ENCODE measurements around the gene EXOC3L1. TPM values are rescaled to one million over a fixed set of nuclear protein-coding genes. Genes with fewer than 3 reads are reported as not detected.

The EXOC3L1 gene
- total and polyA plus RNA-seq, 2 of the 13 experiments (the other 11 are each of a cell fraction or from before 2014, with no cell fraction given) = 0.12 TPM; not detected in 1

- no peak for FAIRE-seq
- no TSS peak for BruUV-seq (replicated peaks)
- TF ChIP-seq MXD1 (CRISPR knock-in tag; IDR thresholded peaks at IDR 0.05) = no peak
- no peak for TF ChIP-seq ZMAT3 (CRISPR knock-in tag; conservative IDR thresholded peaks at IDR 0.05)
- TF ChIP-seq NCOA5 (CRISPR knock-in tag; IDR thresholded peaks at IDR 0.05) = no peak
- TF ChIP-seq MEF2D (CRISPR knock-in tag; IDR thresholded peaks at IDR 0.05) = no peak
- no peak for TF ChIP-seq DMAP1 (CRISPR knock-in tag; IDR thresholded peaks at IDR 0.05)
- TF ChIP-seq SP1 (IDR thresholded peaks at IDR 0.05) = no peak
- TF ChIP-seq SP1 (CRISPR knock-in tag; IDR thresholded peaks at IDR 0.05) = no peak
- no peak for TF ChIP-seq WIZ (CRISPR knock-in tag; IDR thresholded peaks at IDR 0.05)
- 0 out of 2 replicates have a peak, but pooled peaks have one; percentile 10 for TF ChIP-seq DNMT3B (CRISPR knock-in tag; conservative IDR thresholded peaks at IDR 0.05)
- no peak for TF ChIP-seq MEIS1 (CRISPR knock-in tag; IDR thresholded peaks at IDR 0.05; ENCODE audit: borderline replicate concordance)
- 0 out of 2 replicates have a peak, but pooled peaks have one; percentile 10 for TF ChIP-seq ZNF572 (CRISPR knock-in tag; IDR thresholded peaks at IDR 0.05)
- no peak for TF ChIP-seq ZNF609 (CRISPR knock-in tag; IDR thresholded peaks at IDR 0.05; ENCODE audit: borderline replicate concordance)
- TF ChIP-seq ZNF691 (CRISPR knock-in tag; IDR thresholded peaks at IDR 0.05; ENCODE audit: borderline replicate concordance, low read depth) = no peak
- TF ChIP-seq DZIP1 (CRISPR knock-in tag; IDR thresholded peaks at IDR 0.05) = no peak
- no peak for TF ChIP-seq NONO (IDR thresholded peaks at IDR 0.05)
- TF ChIP-seq NONO (CRISPR knock-in tag; conservative IDR thresholded peaks at IDR 0.05) = no peak
- TF ChIP-seq ZNF501 (CRISPR knock-in tag; IDR thresholded peaks at IDR 0.05) = 0 out of 2 replicates have a peak, but pooled peaks have one; percentile 0
Observed at GRCh38 chr16:67227567-67227921, 37.6 kb upstream of the EXOC3L1 start.

More at GRCh38 chr16:67227567-67227921, 37.6 kb upstream of the EXOC3L1 start:
- ATAC-seq (no peak), DNase-seq (ENCODE audit: low spot score) (no peak)
- ChIA-PET CTCF (ENCODE audit: low intra/inter-chr PET ratio, low total read pairs) (no interaction called here), POLR2A (interaction anchor here (1.2 to 3.2 kb wide), 12 partner anchors 8 to 204 kb away, joined by 4 to 71 read pairs (median 6); partner anchors contain the start of genes FHOD1, NOL3 and SLC9A5)
- Histone ChIP-seq H3K36me3 (replicated peaks in 1 of 2; ENCODE audit: control insufficient read depth in 1 of 2, insufficient read depth in 2 of 2, low read length in 2 of 2) (peaks cover 27 to 40% of the 10 kb centered on the region in 2 experiments), H3K27me3 (ENCODE audit: control insufficient read depth in 1 of 2, insufficient read depth in 2 of 2, low read length in 2 of 2) (peaks cover 0 to 4% of the 10 kb centered on the region in 2 experiments; a peak in 1 of 5 replicates), H3K9ac (ENCODE audit: insufficient read depth, low read depth, low read length) (peak overlapping the region; percentile 98), H2AFZ (ENCODE audit: low read length) (no peak overlapping the region), H3K4me3 (replicated peaks in 1 of 3; ENCODE audit: insufficient read depth in 1 of 3, low read depth in 2 of 3, low read length in 3 of 3) (peak overlapping the region; percentile 97 to 100 (median 98)), H4K20me1 (ENCODE audit: insufficient read depth, low read length) (no peaks in the 10 kb centered on the region; the same call in 1 of the 2 replicates), H3K27ac (ENCODE audit: extremely low read length, insufficient read depth, low read length) (peak overlapping the region; percentile 55), H3K9me3 (ENCODE audit: low read length) (no peaks in the 10 kb centered on the region), H3K79me2 (ENCODE audit: insufficient read depth, low read length) (peaks cover 17% of the 10 kb centered on the region), H3K4me1 (ENCODE audit: insufficient read depth, low read length) (peaks cover 34% of the 10 kb centered on the region), H3K4me2 (ENCODE audit: low read depth, low read length) (peak overlapping the region; percentile 99)
- WGBS (ENCODE audit: low lambda C conversion rate) = 2% methylated on average over 12 of the region's 12 CpGs
- in situ Hi-C loops (cut with HindIII; ENCODE audit: extremely low pct_ligation_motif_present, low pct_unique_long_range_greater_than_20kb) = no loop called here
- intact Hi-C loops (cut with micrococcal nuclease; ENCODE audit: unreplicated experiment) = loop anchor here (1.0 to 5.0 kb wide), 2 partner anchors 20 to 40 kb away; partner anchors contain the start of gene FHOD1

Measured in HepG2 (cell line).